Measurements from ENCODE around the gene ZNF814.
"Not testable (repeated sequence)": the region's sequence is repeated elsewhere in the genome, so short reads cannot be mapped to it uniquely, and the experiment has no call there.

Gene ZNF814

GRCh38 chr19:57816652-57817051, 72.2 kb downstream of the ZNF814 start:
- DNase-seq (ENCODE audit: low read depth), result no peak

DNA sequence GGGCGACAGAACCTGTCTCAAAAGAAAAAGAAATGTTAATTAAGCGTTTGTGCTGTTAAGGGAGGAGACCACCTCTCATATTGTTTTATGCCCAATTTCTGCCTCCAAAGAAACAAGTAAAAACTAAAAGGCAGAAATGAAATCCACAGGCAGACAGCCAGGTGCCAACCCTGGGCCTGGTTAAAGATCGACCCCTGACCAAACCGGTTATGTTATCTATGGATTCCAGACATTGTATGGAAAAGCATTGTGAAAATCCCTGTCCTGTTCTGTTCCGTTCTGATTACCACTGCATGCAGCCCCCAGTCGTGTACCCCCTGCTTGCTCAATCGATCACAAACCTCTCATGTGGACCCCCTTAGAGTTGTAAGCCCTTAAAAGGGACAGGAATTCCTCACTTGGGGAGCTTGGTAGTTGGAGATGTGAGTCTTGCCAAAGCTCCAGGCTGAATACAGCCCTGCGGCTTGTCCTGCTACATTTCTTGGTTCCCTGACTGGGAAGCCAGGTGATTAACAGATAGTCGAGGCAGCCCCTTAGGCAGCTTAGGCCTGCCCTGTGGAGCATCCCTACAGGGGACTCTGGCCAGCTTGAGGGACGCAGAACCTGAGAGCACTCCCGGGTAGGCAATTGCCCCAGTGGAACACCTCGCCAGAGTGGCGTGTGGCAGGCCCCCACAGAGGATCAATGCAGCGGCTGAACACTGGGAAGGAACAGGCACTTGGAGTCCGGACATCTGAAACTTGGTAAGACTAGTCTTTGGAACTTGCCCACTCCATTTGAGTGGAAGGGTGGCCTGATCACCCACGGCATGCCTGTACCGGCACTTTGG, 73.4 kb downstream of the ZNF814 start:
- DNase-seq (ENCODE audit: low read depth), result no peak

- peak; percentile 66 for DNase-seq (ENCODE audit: low read depth)
These were observed 74.2 kb downstream of the ZNF814 start, which contains the start of gene ZNF552 for GRCh38 chr19:57814505-57815246. ZNF552 (minus strand) TSS chr19:57814913; CDS start chr19:57814743, 170 bp downstream.

DNA sequence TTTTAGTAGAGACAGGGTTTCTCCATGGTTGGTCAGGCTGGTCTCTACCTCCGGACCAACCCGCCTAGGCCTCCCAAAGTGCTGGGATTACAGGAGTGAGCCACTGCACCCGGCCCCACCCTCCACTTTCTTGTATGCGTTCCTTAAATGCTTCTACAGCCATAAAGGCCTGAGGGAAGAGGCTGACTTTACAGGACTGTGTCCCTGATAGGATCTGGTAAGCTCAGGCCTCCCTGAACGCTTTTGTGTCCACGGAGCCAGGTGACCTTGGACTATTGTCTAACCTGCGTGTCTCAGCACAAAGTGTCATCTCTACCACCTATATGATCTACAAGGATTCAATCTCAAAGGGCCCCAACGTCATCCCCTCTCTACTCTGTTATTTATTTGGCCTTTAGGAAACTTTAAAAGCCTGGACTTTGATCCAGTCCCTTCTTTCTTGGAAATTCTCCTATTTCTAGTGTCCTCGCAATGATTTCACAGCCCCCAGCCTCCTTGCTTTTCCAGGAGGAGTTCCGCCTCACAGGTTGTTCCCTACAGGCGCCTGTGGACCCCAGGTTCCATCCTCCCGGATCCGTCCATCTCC, 74.8 kb downstream of the ZNF814 start:
- no peak for DNase-seq (ENCODE audit: low read depth)

DNA sequence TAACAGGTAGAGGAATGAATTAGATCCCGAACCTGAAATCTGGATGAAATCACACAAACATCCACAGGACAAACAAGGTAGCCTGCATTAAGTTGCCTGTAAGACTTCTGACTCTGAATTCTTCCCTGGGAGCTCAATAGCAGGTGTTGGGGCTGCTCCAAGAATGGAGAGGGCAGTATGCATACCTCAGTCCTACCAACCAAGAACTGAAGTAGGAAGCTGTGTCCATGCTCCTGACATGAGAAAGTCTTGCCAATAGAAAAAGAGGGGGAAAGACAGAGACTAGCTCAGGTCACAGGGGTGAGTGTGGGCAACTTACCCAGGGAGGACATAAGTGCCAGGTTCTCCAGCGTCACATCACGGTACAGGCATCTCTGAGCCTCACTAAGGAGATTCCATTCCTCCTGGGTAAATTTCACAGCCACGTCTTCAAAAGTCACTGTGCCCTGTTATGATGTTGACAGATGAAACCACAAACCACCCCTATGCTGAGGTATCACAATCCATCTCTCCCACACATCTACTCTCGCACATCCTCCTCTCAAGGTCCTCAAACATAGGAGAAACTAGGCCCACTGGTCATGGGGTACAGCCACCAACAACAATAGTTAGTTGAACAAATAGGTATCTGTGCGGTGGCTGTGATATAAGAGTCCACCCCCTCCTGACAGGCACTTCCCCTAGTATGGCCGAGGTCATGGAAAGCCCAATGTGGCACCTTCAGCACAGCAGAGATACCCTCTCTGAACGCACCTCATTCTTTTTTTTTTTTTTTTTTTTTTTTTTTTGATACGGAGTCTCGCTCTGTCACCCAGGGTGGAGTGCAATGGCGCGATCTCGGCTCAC, 75.6 kb downstream of the ZNF814 start:
- DNase-seq (ENCODE audit: low read depth), result not testable (repeated sequence)

GRCh38 chr19:57812226-57812625, 76.6 kb downstream of the ZNF814 start:
- no peak for DNase-seq (ENCODE audit: low read depth)

DNA sequence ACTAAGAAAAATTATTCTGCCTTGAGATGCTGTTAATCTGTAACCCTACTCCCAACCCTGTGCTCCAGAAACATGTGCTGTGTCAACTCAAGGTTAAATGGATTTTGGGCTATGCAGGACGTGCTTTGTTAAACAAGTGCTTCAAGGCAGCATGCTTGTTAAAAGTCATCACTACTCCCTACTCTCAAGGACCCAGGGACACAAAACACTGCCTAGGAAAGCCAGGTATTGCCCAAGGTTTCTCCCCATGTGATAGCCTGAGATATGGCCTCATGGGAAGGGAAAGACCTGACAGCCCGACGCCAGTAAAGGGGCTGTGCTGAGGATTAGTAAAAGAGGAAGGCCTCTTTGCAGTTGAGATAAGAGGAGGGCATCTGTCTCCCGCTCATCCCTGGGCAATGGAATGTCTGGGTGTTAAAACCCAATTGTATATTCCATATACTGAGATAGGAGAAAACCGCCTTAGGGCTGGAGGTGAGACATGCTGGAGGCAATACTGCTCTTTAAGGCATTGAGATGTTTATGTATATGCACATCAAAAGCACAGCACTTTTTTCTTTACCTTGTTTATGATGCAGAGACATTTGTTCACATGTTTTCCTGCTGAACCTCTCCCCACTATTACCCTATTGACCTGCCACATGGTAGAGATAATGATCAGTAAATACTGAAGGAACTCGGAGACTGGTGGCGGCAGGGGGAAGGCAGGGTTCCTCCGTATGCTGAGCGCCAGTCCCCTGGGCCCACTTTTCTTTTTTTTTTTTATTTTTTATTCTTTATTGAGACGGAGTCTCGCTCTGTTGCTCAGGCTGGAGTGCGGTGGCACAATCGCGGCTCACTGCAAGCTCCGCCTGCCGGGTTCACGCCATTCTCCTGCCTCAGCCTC, 78.2 kb downstream of the ZNF814 start:
- DNase-seq (ENCODE audit: low read depth), result not testable (repeated sequence)

- DNase-seq (ENCODE audit: low read depth), result no peak
These were observed 81.3 kb downstream of the ZNF814 start for GRCh38 chr19:57807541-57807940.

GRCh38 chr19:57803594-57804325, 85.1 kb downstream of the ZNF814 start:
- peak; percentile 69 for DNase-seq (ENCODE audit: low read depth)

- DNase-seq (ENCODE audit: low read depth), result no peak
These were observed 85.6 kb downstream of the ZNF814 start for GRCh38 chr19:57803265-57803593.

DNA sequence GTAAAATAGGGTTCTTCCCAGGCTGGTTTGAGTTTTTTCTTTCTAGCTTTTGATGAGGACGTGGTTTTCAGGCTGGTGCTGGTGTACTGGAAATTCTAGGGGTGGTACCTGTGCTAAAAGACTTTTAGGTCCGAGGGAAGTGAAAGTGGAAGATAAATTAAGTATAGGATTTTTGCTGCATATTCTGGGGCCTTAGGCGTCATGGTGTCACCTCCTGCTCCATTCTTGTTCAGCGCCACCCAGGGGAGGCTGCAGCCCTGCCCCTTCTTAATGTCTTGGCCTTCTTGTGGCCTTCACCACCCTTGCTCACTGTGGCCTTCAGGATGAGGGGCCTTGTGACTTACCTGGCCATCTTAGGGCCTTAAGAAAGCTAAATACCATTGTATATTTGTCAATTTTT, 86.6 kb downstream of the ZNF814 start:
- no peak for DNase-seq (ENCODE audit: low read depth)

GRCh38 chr19:57800696-57801095, 88.1 kb downstream of the ZNF814 start:
- DNase-seq (ENCODE audit: low read depth), result no peak
